Kidney (tissue), 14 donors: ENCODE data around the gene COL12A1. TPM values are rescaled to one million over a fixed set of nuclear protein-coding genes. Genes with fewer than 3 reads are reported as not detected.

Experiments used
- DNase-seq, 5 donors: peaks; one replicate each; pipeline ENCODE4 v3.0.0-alpha.2; 2013 to 2020
- FAIRE-seq: peaks from 2 replicates; lab custom pipeline; 2012; peaks lifted over from hg19 to GRCh38; lab: Jason Lieb, UNC
- H3K27ac ChIP-seq, 2 donors: one replicate each; pipeline ENCODE4 v1.7.0; 2013; ENCODE audit warnings: low read depth in 2 of 2, low read length in 2 of 2, inconsistent platforms in 1 of 2
- H3K27me3 ChIP-seq: one replicate; pipeline ENCODE4 v1.7.1; 2013; ENCODE audit warnings: low read length, inconsistent platforms; ENCODE audit not compliant: control insufficient read depth, insufficient read depth
- H3K36me3 ChIP-seq, 3 donors: one replicate each; pipeline versions ENCODE4 v1.7.0 to v1.7.1; 2013; ENCODE audit warnings: low read length in 3 of 3, control low read depth in 1 of 3, inconsistent platforms in 1 of 3; ENCODE audit not compliant: insufficient read depth in 3 of 3, control insufficient read depth in 2 of 3
- H3K4me1 ChIP-seq, 3 donors: one replicate each; pipeline versions ENCODE4 v1.7.0 to v1.7.1; 2013; ENCODE audit warnings: low read length in 3 of 3, inconsistent platforms in 1 of 3, low read depth in 1 of 3; ENCODE audit not compliant: control insufficient read depth in 2 of 3, insufficient read depth in 2 of 3
- H3K4me3 ChIP-seq, 3 donors: one replicate each; pipeline versions ENCODE4 v1.7.0 to v1.8.1; 2013; ENCODE audit warnings: low read length in 3 of 3, control low read depth in 1 of 3, inconsistent platforms in 1 of 3
- H3K9ac ChIP-seq, 3 donors: one replicate each; pipeline versions ENCODE4 v1.7.0 to v1.7.1; 2013; ENCODE audit warnings: low read length in 3 of 3, control low read depth in 1 of 3, inconsistent platforms in 1 of 3
- H3K9me3 ChIP-seq, 3 donors: one replicate each; pipeline versions ENCODE4 v1.7.0 to v1.7.1; 2013; ENCODE audit warnings: low read length in 3 of 3, control low read depth in 1 of 3, inconsistent platforms in 1 of 3; ENCODE audit not compliant: control insufficient read depth in 2 of 3, insufficient read depth in 1 of 3
- CTCF ChIP-seq: IDR thresholded peaks from 3 replicates; pipeline ENCODE4 v1.5.1; 2012; ENCODE audit warnings: mild to moderate bottlenecking, moderate library complexity, borderline replicate concordance; ENCODE audit not compliant: insufficient read depth; ENCODE audit errors: extremely low read depth
- intact Hi-C: fragments of 100-400 bp; cut with DNase I; formaldehyde crosslinking; loops from one replicate; pipeline ENCODE4 v1.11.1; 2022
- polyA plus RNA-seq: library from polyadenylated mRNA; stranded (reverse); fragments of 350-450 nt; fragmentation: Illumina TruSeq; extraction: RNeasy Lipid Tissue Mini Kit (QIAGEN cat#74804); gene quantifications from one replicate; pipeline ENCODE4 v1.2.3, GENCODE V29; 2014; ENCODE audit warnings: low read depth, low replicate concordance; ENCODE audit not compliant: insufficient read depth
- total RNA-seq: library from RNA; stranded (reverse); fragmentation: NEBNext Ultra II Directional; extraction: Animal tissue kit (Norgen Biotek cat#: 25700); gene quantifications from one replicate; pipeline ENCODE4 v1.2.1, GENCODE V29; 2021
- donor health status: control.
- donor health status: control.
- donor health status: control.
- donor health status: control.
- donor health status: control.
- donor health status: DM: yes; HTN: yes; CAD: no.
- donor health status: Normal renal cell carcinoma (clear cell type).

COL12A1 gene
- total and polyA plus RNA-seq, 2 donors from 2014 or later, result 12.3 to 28.3 TPM

GRCh38 chr6:75081921-75082320, 123.9 kb downstream of the COL12A1 start:
- no peaks in the 10 kb centered on the region for H3K9me3 ChIP-seq
- no peak overlapping the region for H3K9ac ChIP-seq
- no peaks in the 10 kb centered on the region for H3K36me3 ChIP-seq
- no peak for TF ChIP-seq CTCF
- no peaks in the 10 kb centered on the region for H3K27me3 ChIP-seq
- H3K4me3 ChIP-seq, result no peak overlapping the region
- no peak overlapping the region for H3K27ac ChIP-seq
- FAIRE-seq (no peak), DNase-seq (peak in 1 of 5 donors; percentile 45)
- intact Hi-C loops, result no loop called here
- no peaks in the 10 kb centered on the region for H3K4me1 ChIP-seq

- no peak for TF ChIP-seq CTCF
- Histone ChIP-seq H3K27me3 (no peaks in the 10 kb centered on the region), H3K9me3 (no peaks in the 10 kb centered on the region), H3K9ac (no peak overlapping the region), H3K36me3 (no peaks in the 10 kb centered on the region), H3K4me3 (no peak overlapping the region), H3K27ac (no peak overlapping the region), H3K4me1 (no peaks in the 10 kb centered on the region)
- DNase-seq (no peak), FAIRE-seq (no peak)
- intact Hi-C loops, result no loop called here
Measured at GRCh38 chr6:75081047-75081446, 124.8 kb downstream of the COL12A1 start.

- no peak for TF ChIP-seq CTCF
- Histone ChIP-seq H3K4me3 (no peak overlapping the region), H3K27ac (no peak overlapping the region), H3K4me1 (no peaks in the 10 kb centered on the region), H3K9me3 (no peaks in the 10 kb centered on the region), H3K27me3 (no peaks in the 10 kb centered on the region), H3K9ac (no peak overlapping the region), H3K36me3 (no peaks in the 10 kb centered on the region)
- no peak for DNase-seq
- intact Hi-C loops, result no loop called here
- FAIRE-seq, result no peak
Measured at GRCh38 chr6:75079589-75079988, 126.3 kb downstream of the COL12A1 start.

- intact Hi-C loops, result no loop called here
- no peaks in the 10 kb centered on the region for H3K36me3 ChIP-seq
- FAIRE-seq, result no peak
Measured at GRCh38 chr6:75077701-75078100, 128.2 kb downstream of the COL12A1 start.

More at GRCh38 chr6:75077701-75078100, 128.2 kb downstream of the COL12A1 start:
- Histone ChIP-seq H3K27me3 (no peaks in the 10 kb centered on the region), H3K9ac (no peak overlapping the region), H3K27ac (no peak overlapping the region), H3K4me1 (no peaks in the 10 kb centered on the region), H3K4me3 (no peak overlapping the region), H3K9me3 (no peaks in the 10 kb centered on the region)
- no peak for DNase-seq
- no peak for TF ChIP-seq CTCF
